GM21526 (cell line): ENCODE measurements around the gene FNDC10.
"Not testable (repeated sequence)": the region's sequence is repeated elsewhere in the genome, so short reads cannot be mapped to it uniquely, and the experiment has no call there.

Source experiments
- ATAC-seq: cut with Tn5 transposase; IDR thresholded peaks from one replicate; pipeline ENCODE4 v1.9.1; 2021; ENCODE audit warnings: moderate library complexity; ENCODE audit not compliant: unreplicated experiment, low FRiP score

The FNDC10 gene

DNA sequence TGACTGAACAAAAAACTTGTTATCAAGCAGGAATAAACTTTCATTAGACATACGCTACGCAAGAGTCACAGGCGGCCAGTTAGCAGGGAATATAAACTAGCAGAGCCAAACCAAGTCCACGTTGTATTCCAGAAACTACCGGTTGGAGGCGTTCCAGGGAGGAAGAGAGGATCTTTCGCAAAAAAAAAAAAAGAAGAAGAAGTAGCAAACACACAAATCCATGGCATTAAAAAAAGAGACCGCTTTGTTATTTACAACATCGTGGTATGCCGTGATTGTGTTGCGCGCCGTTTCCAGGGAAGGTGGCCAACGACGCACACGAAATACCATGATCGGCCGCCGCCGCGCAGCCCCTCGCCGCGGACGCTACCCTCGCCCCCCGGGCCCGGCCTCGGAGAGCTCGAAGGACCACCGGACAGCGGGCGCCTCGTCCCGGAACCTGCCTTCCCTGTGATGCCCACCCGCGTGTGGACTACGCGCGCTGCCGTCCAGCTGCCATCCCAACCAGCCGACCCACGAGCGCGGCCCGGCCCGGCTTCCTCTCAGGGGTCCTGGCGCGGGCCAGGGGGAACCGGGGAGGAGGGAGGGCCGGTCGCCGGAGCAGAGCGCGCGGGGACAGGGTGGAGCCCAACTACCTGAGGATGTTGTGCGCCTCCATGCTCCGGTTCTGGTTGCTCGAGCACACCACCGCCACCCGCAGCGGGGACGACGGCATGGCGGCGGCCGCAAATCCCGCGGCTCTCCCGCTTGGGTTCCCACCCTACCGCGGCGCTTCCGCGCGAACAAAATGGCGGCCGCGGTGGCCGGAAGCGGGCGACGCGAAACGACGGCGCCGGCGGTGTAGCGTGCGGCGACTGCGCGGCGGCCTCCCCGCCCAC is 25.9 kb downstream of the FNDC10 start:
- peak; percentile 53 for ATAC-seq

DNA sequence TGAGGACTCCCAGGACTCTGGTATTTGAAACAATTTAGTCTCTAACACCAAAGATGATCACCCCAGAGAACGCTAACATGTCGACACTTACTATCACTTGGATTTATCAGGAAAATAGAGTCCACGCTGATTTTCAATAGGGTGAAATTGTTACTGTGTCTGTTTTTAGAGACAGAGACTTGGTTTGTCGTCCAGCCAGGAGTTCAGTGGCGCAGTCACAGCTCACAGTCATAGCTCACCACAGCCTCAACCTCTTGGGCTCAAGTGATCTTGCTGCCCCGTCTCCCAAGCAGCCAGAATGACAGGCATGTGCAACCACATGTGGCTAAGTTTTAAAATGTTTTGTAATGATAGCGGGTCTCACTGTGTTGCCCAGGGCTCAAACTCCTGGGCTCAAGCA is 30.6 kb downstream of the FNDC10 start:
- no peak for ATAC-seq

DNA sequence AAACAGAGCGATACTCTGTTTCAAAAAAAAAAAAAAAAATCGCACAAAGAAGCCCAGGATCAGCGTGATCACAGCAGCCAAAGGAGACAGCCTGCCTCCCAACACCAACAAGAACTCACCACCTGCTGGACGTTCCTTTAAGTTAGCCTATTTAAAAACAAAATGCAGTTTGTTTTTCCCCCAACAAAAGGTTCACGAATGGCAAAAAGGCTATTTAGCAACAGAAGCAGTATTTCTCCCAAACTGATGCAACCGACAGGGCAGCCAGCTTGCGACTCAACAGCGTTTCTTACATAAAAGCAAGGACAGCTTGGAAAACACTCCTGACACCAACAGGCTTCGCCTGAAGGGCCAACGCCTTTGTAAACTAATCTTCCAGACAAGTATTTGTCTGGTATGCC is 32.0 kb downstream of the FNDC10 start:
- no peak for ATAC-seq

DNA sequence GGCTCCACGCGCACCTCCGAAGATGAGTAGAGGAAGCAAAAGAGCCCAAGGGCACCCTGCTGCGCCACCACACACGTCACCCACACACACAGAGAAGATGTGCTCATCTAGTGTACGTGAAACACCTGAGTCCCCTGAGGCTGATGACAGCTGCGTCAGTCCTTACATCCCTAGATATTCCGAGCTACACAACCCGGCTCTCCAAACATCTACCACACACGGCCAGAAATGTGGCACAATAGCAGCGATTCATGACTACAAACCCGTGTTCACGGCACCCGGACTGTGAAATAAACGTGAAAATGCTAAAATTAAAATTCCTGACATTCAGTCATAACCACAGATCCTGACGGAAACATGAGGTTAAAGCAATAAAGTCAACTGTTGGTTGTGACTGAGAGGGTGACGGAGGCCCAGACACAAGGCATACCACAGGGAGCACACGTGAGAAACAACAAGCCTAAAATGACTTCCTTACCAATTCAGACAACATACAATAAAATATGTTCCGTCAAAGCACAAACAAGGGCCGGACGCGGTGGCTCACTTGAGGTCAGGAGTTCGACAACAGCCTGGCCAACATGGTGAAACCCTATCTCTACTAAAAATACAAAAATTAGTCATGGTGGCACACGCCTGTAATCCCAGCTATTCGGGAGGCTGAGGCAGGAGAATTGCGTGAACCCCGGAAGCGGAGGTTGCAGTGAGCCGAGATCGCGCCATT is 32.6 kb downstream of the FNDC10 start:
- ATAC-seq, result no peak

DNA sequence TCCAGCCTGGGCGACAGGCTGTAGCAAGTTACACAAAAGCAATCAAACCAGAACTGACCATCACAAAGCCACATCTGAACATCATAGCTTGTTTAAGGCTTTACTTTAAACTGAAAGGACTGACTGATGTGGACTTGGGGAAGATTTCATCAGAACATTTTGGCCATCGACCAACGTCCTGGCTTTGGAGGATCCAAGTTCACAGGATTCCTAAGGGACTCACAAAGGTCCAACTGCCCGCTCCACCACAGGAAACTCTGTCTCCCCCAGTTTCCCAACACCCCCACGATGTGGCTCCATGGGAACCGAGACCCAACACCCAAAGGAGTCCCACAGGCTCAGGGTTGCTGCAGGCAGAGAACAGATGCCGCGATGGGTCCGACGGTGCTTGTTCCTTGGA is 34.6 kb downstream of the FNDC10 start:
- ATAC-seq, result no peak

DNA sequence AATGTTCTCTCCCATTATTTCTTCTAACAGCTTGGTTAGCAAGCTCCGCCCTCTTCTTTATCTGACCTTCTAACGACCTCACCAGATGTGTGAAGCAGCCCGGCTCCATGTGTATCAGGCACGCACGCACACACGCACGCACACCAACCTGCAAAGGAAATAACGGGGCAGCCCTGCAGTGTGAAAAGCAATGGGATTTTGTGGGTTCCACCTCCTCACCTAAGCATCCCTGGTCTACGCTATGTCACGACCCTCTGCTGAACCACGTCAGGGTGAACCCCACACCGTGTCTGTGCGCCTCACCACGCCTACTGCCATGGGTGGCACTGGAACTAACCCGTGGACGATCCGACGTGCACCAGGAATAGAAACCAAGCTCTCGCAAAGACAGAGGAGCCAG is 35.7 kb downstream of the FNDC10 start:
- ATAC-seq, result no peak

DNA sequence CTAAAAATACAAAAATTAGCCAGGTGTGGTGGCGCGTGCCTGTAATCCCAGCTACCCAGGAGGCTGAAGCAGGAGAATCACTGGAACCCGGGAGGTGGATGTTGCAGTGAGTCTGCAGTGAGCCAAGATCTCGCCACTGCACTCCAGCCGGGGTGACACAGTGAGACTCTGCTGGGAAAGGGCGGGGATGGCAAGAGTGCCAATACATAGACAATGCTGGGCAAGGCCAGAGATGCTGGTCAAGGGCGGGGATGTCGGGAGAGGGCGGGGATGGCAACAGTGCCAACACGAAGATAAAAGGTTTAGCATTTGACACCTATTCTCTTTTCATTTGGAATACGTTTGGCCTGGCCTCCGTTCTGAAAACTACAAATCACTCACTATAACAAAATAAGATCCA is 36.2 kb downstream of the FNDC10 start:
- ATAC-seq, result no peak

DNA sequence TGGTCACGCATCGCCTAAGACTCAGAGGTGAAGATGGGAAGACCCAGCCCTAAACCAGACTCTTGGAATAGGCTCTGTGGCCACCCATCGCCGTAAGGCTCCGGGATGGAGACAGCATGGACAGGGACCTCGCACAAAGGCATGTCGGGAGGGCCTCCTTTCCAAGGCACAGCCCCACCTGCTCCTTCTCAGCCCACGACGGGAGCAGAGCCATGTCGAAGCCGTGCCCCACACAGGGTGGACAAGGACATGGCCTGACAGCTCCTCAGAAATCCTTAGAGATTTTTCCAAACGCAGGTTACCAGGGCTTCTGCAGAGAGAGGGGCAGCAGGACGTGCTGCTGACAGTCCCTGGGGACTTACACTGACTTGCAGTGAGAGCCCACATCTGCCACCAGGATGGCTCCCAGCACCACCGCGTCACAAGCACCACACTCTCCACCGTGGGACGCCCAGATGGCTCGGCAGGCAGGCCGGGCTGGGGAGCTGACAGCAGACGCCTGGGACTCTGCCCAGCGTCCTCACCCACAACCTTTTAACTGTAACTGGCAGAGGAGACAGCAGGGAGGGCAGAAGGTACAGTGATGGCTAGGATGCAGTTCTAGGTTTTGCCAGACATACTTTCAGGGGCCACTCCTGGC is 37.3 kb downstream of the FNDC10 start:
- no peak for ATAC-seq

DNA sequence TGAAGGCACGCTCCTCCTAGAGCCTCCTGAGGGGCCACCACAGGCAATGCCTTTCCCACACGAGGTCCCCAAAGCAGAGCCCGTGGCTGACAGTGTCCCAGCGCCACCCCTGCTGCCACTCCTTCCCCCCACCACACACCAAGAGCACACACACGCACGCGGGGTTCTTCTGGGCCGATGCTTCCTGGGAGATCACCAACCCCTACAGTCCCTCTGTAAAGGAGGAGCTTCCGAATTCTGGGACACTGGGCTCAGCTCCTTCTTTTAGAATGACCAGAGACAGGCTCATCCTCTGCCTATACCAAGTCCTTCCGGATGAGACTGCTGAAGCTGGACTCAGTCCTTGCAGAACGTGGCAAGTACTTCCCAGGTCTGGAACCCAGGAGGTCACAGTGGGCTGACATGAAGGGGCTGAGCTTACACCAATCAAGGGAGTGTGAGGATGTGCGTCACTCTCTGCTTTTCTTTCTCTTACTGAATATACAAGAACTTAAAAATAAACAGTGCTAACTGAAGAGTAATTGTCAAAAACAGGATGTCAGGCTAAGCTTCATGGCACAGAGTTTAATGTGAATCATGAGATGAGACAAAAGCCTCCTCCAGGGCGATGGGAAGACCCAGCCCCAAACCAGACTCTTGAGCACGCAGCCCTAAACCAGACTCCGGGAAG is 38.0 kb downstream of the FNDC10 start:
- ATAC-seq, result no peak

DNA sequence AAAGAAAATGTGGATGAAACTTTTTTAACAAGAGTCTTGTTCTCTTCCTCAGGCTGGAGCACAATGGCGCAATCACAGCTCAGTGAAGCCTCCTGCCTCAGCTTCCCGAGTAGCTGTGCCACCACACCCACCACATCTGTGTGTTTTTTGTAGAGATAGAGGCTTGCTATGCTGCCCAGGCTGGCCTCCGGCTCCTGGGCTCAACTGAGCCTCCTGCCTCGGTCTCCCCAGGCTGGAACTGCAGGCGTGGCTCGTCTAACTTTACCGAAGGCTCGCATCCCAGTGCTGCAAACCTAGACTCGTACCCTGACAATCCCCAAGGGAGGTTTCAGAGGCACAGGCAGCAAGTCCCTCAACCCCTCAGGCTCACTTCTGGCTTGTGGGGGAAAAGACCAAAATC is 39.8 kb downstream of the FNDC10 start:
- ATAC-seq, result no peak

DNA sequence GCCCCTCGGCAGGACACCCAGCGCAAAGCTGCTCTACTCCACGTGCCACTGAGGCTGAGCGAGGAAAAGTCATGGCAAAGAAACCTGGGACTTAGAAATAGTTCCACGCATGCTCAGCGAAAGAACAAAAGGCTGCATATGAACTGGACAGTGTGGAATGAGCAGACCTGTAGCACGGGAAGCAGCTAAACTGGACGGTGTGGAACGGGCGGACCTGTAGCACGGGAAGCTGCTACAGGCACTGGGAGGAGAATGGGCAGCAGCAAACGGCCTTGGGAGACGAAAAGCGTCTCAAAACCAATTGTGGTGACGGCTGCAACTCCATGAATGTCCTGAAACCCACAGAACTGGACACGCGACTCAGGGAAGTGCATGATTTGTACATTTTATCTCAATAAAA is 40.9 kb downstream of the FNDC10 start:
- no peak for ATAC-seq

DNA sequence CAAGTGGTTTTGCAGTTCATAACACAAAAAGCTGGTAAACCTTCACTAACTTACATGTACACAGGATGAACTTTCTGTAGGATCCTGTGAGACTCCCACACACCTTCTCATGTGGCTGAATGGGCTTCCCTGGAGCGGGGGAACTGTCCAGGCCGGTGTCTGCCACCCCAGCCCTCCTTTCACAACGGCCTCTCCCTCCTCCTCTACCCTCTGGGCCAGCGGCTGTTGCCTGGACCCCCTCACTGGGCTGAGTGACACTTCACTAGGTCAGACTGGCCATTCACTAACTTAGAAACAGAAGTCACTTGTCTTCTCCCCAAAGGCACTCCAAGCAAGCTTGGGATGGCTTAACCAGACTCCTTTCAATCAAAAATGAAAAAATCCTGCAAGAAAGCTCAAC is 41.3 kb downstream of the FNDC10 start:
- no peak for ATAC-seq

DNA sequence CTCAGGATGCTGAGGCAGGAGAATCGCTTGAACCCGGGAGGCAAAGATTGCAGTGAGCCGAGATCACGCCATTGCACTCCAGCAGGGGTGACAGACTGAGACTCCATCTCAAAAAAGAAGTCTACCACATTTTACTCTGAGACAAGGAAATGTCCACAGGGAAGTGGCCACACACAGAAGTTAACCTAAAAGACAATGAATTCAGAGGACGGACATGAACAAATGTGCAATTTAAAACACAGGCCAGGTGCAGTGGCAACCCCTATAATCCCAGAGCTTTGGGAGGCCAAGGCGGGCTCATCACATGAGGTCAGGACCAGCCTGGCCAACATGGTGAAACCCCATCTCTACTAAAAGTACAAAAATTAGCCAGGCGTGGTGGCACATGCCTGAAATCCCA is 42.2 kb downstream of the FNDC10 start:
- ATAC-seq, result not testable (repeated sequence)

DNA sequence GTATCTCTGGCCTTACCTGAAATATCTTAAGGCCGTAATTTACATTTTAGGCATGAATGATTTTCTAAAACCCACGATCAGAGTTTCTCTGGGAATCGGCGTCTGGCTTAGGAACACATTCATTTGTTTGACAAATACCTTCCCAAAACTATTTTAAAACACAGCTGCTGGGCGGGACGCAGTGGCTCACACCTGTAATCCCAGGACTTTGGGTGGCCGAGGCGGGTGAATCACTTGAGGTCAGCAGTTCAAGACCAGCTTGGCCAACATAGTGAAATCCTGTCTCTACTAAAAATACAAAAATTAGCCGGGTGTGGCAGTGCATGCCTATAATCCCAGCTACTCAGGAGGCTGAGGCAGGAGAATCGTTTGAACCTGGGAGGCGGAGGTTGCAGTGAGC is 43.0 kb downstream of the FNDC10 start:
- ATAC-seq, result not testable (repeated sequence)

DNA sequence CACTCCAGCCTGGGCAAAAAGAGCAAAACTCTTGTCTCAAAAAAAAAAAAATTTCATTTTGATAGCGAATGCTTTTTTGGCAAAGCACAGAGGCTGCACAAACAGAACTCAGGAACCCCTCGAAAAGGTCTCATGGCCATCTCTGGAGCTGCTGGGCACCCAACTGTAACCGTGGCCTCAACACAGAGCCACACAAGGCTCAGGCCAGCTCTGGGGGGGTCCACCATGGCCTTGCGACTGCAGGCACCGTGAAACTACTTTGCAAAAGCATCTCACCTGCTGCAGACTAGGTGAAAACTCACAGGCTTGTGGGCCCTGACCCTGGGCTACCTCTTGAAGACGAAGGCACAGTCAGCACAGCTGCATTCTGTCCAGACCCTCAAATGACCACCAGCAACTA is 43.4 kb downstream of the FNDC10 start:
- ATAC-seq, result no peak

DNA sequence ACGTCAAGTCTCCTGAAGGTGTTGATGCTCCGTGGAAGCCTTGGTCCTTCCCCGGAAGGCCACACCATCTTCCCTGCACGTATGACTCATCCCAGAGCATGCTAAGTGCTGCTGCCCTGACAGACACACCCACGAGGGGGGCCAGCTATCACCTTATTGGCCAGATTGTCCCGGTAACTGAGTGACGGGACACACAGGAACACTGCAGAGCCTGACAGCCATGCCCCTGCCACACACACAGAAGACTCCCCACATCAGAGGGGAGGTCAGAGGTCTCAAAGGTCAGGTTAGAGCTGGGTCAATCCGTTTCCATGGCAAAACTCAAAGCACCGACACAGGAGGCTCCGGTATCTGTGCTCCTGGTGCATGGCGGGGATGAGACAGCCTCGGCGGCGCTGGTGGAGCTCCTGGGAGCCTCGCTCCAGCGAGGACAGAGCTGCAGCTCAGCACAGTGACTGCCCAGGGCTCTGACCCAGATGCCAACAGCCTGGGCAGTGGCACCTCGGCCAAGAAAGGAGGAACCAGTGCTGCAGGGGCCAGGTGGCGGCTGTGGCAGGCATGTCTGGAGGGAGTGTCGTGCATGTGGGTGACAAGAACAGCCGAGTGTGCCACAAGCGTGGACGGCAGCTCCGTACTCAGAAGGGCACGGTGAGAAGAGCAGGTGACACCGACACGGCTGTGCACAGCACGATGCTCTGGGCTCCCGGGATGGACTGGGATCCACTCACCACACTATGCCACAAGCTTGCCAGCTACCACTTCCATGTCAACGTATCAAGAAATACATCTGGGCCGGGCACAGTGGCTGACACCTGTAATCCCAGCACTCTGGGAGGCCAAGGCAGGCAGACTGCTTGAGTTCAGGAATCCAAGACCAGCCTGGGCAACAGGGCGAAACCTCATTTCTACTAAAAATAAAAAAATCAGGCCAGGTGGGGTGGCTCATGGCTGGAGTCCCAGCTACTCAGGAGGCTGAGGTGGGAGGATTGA is 44.7 kb downstream of the FNDC10 start:
- ATAC-seq, result no peak

DNA sequence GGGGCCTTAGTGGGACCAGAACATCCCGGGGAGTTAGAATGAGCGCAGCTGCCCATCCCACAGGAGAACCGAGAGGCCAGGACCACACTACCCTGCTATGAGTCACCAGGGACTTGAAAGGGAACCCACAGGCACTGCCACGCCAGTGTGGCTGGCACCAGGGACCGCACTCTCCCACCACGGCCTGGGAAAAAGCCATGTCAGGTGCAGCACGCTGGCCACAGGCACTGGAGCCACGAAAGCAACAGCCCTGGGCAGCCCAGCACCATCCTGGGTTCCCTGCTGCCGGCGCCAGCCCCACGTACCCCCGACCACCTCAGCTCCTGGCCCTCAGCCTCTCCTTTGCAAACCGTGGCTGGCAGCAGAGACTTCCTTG is 45.4 kb downstream of the FNDC10 start:
- ATAC-seq, result no peak

DNA sequence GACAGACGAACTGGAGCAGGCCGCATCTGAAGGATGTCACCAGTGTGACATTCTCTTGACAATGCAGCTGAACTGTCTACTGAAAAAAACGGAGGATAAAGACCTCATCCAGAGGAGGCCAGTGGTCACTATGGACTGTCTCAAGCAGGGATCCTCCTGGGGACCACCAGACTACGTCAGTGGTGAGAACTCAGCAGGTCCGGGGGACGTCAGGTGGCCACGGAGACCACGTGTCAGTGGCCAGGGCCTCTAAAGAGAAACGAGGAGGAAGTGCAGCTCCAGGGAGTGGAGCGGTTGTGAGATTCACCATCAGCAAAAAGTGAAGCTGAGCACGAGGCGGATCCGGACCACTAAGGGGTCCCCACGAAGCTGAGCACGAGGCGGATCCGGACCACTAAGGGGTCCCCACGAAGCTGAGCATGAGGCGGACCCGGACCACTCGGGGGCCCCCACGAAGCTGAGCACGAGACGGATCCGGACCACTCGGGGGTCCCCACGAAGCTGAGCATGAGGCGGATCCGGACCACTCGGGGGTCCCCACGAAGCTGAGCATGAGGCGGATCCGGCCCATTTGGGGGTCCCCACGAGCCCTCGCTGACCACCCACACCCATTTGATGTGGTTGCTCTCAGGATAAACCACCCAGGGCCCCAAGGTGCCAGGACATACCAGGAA is 46.0 kb downstream of the FNDC10 start:
- ATAC-seq, result no peak

DNA sequence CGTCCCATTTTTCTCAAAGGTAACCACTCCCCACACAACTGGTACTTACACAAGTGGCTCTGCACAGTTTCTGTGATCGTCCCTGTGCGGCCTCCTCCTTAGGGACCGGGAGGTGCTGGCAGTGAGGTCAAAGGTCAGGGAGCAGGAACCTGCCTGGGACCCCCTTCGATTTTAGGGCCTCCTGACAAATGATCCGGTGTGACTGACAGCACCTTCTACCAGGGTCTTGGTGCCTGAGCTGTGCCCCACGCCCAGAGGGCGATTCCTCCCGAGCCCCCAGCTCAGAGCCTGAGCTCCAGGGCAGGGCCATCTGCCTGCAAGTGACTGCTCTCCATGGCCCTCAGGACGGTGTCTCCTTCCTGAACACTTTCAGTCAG is 47.7 kb downstream of the FNDC10 start:
- no peak for ATAC-seq
